Tibial nerve (tissue), 4 donors: Measurements from ENCODE around the gene DIP2C. TPM values are rescaled to one million over a fixed set of nuclear protein-coding genes. Genes with fewer than 3 reads are reported as not detected.

Source experiments
- DNase-seq, 2 donors: peaks; one replicate each; pipeline ENCODE4 v3.0.0-alpha.2; 2019; ENCODE audit warnings: low spot score in 2 of 2
- H3K27ac ChIP-seq, 4 donors: fragments of 200-600 bp; sonication (generic) in 3 of 4; one replicate each; pipeline ENCODE4 v1.5.1; 2017 to 2019; ENCODE audit warnings: mild to moderate bottlenecking in 1 of 4
- H3K27me3 ChIP-seq, 2 donors: fragments of 200-600 bp; sonication (generic) in 1 of 2; one replicate each; pipeline versions ENCODE4 v1.5.1 to v1.6.0; 2017 to 2019
- H3K36me3 ChIP-seq, 3 donors: fragments of 200-600 bp; sonication (generic); one replicate each; pipeline ENCODE4 v1.5.1; 2018 to 2019
- H3K4me1 ChIP-seq, 4 donors: fragments of 200-600 bp; sonication (generic) in 3 of 4; one replicate each; pipeline ENCODE4 v1.5.1; 2017 to 2019
- H3K4me3 ChIP-seq, 4 donors: fragments of 200-600 bp; sonication (generic) in 3 of 4; one replicate each; pipeline ENCODE4 v1.5.1; 2017 to 2019; ENCODE audit warnings: mild to moderate bottlenecking in 1 of 4, moderate library complexity in 1 of 4
- H3K9me3 ChIP-seq, 4 donors: fragments of 200-600 bp; sonication (generic) in 3 of 4; one replicate each; pipeline ENCODE4 v1.5.1; 2017 to 2019
- EP300 ChIP-seq, 2 donors: sonication (generic); formaldehyde crosslinking; IDR thresholded peaks; one replicate each; pipeline ENCODE4 v1.6.1; 2017; ENCODE audit warnings: antibody characterized with exemption in 2 of 2, mild to moderate bottlenecking in 1 of 2
- POLR2A ChIP-seq, 2 donors: fragments of 450-650 bp; IDR thresholded peaks; one replicate each; pipeline ENCODE4 v1.6.1; 2017; ENCODE audit warnings: antibody characterized with exemption in 2 of 2, mild to moderate bottlenecking in 2 of 2, moderate library complexity in 2 of 2
- WGBS, 2 donors: methylation state at CpG; one replicate each; pipeline ENCODE4 v1.1.5; 2018; 5-methylcytosine and 5-hydroxymethylcytosine counted together
- total RNA-seq, 4 donors: library from RNA; depleted of rRNA; stranded (reverse); fragments of >200 nt; gene quantifications; one replicate each; pipeline ENCODE4 v1.1.0, GENCODE V29; 2016
- TF ChIP-seq, protein P1 (sequence below), 5 experiments: fragments of 200-600 bp in 3 of 5; fragments of 450-650 bp in 2 of 5; sonication (generic) in 3 of 5; IDR thresholded peaks; one replicate each; pipeline ENCODE4 v1.5.1; 2016 to 2019; ENCODE audit warnings: antibody characterized with exemption in 5 of 5, mild to moderate bottlenecking in 3 of 5, moderate library complexity in 2 of 5

The DIP2C gene
- total RNA-seq, 4 donors from 2014 or later = 31.4 to 46.5 (median 36.0) TPM

DNA sequence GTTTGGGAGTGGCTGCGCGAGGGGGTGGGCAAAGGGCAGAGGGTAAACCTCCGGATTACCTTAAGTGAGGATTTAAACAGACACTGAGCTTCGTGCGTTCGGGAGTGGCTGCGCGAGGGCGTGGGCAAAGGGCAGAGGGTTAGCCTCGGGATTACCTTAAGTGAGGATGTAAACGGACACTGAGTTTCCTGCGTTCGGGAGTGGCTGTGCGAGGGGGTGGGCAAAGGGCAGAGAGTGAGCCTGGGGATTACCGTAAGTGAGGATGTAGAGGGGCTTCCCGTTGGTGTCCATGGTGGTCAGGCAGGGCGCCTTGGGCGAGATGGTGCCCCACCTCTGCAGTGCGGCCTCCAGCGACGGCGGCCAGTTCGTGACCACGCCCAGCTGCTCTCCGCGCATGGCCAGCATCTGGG is 275.8 kb downstream of the DIP2C start:
- Histone ChIP-seq H3K9me3 (no peaks in the 10 kb centered on the region), H3K36me3 (peaks cover 0 to 34% (median 0%) of the 10 kb centered on the region in 3 donors), H3K4me3 (no peak overlapping the region), H3K27ac (peak overlapping the region in 3 of 4 donors; percentile 13 to 75 (median 22)), H3K4me1 (peaks cover 0 to 30% (median 6%) of the 10 kb centered on the region in 4 donors), H3K27me3 (no peaks in the 10 kb centered on the region)
- TF ChIP-seq EP300 (IDR thresholded peaks at IDR 0.05) (no peak), POLR2A (IDR thresholded peaks at IDR 0.05) (no peak)
- TF ChIP-seq, protein P1, sequence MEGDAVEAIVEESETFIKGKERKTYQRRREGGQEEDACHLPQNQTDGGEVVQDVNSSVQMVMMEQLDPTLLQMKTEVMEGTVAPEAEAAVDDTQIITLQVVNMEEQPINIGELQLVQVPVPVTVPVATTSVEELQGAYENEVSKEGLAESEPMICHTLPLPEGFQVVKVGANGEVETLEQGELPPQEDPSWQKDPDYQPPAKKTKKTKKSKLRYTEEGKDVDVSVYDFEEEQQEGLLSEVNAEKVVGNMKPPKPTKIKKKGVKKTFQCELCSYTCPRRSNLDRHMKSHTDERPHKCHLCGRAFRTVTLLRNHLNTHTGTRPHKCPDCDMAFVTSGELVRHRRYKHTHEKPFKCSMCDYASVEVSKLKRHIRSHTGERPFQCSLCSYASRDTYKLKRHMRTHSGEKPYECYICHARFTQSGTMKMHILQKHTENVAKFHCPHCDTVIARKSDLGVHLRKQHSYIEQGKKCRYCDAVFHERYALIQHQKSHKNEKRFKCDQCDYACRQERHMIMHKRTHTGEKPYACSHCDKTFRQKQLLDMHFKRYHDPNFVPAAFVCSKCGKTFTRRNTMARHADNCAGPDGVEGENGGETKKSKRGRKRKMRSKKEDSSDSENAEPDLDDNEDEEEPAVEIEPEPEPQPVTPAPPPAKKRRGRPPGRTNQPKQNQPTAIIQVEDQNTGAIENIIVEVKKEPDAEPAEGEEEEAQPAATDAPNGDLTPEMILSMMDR (IDR thresholded peaks at IDR 0.05) = no peak
- 66 to 67% methylated on average over 23 to 26 of the region's 26 CpGs for WGBS, 2 donors
- DNase-seq = no peak

GRCh38 chr10:412109-412508 is 277.4 kb downstream of the DIP2C start:
- H3K4me1 ChIP-seq = peaks cover 0 to 30% (median 6%) of the 10 kb centered on the region in 4 donors
- WGBS, 2 donors = 21 to 35% methylated on average over 10 of the region's 10 CpGs
- no peak overlapping the region for H3K4me3 ChIP-seq
- DNase-seq = no peak
- H3K9me3 ChIP-seq = no peaks in the 10 kb centered on the region
- TF ChIP-seq POLR2A (IDR thresholded peaks at IDR 0.05) (no peak), EP300 (IDR thresholded peaks at IDR 0.05) (no peak)
- TF ChIP-seq, protein P1 (IDR thresholded peaks at IDR 0.05) = no peak
- H3K36me3 ChIP-seq = peaks cover 0 to 45% (median 0%) of the 10 kb centered on the region in 3 donors
- peak overlapping the region in 2 of 4 donors; percentile 13 to 75 for H3K27ac ChIP-seq
- H3K27me3 ChIP-seq = no peaks in the 10 kb centered on the region

DNA sequence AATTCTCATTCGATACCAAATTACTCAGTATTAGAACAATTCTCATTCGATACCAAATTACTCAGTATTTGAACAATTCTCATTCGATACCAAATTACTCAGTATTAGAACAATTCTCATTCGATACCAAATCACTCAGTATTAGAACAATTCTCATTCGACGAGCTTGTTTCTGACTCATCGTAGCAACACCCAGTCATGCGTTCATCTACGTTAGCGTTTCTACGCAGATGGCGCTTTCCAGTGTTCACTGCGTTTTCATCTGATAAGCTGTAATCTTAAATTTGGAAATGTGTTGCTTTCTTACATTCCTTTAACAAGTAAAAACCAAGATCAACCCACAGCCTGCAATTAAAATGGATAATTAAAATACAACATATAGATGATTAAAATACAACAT is 277.9 kb downstream of the DIP2C start:
- no peak for TF ChIP-seq EP300 (IDR thresholded peaks at IDR 0.05)
- TF ChIP-seq, protein P1 (IDR thresholded peaks at IDR 0.05) = no peak
- no peak for TF ChIP-seq POLR2A (IDR thresholded peaks at IDR 0.05)
- Histone ChIP-seq H3K4me1 (peaks cover 0 to 30% (median 6%) of the 10 kb centered on the region in 4 donors), H3K27ac (peak overlapping the region in 2 of 4 donors; percentile 6 to 75), H3K4me3 (no peak overlapping the region), H3K27me3 (no peaks in the 10 kb centered on the region), H3K9me3 (no peaks in the 10 kb centered on the region), H3K36me3 (peaks cover 0 to 50% (median 0%) of the 10 kb centered on the region in 3 donors)
- DNase-seq = no peak
- 85 to 88% methylated on average over 13 of the region's 13 CpGs for WGBS, 2 donors

DNA sequence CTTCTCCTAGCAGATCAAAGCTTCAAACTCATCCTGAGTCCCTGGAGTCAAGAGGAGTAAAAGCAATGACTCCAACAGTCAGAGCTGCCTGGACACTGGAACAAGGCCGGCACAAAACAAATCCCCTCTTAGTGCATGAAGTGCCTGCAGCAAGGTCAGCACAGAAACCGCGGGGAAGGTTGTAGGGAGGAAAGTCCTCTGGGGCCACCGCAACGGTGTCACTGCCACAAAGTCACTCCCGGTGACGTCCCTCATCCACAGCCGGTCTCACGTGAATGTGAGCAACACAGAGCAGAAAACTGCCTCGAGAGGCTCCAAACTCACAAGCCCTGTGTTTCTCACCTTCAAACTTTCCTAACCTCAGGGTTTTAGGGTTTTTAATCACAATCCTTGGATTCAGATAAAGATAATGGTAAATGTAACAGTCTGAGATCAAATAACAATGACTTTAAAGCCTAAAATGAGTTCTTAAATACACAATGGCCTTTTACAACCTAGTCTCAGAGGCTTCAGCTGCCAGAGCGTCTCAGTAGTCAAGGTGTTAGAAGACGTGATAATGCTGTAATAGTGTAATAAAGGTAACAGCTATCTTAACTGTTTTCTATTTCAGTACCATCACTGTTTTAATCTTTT is 279.9 kb downstream of the DIP2C start:
- DNase-seq = no peak
- no peak overlapping the region for H3K27ac ChIP-seq
- H3K9me3 ChIP-seq = no peaks in the 10 kb centered on the region
- TF ChIP-seq EP300 (IDR thresholded peaks at IDR 0.05) (no peak), POLR2A (IDR thresholded peaks at IDR 0.05) (no peak)
- TF ChIP-seq, protein P1 (IDR thresholded peaks at IDR 0.05) = no peak
- peaks cover 0 to 30% (median 6%) of the 10 kb centered on the region in 4 donors for H3K4me1 ChIP-seq
- H3K36me3 ChIP-seq = peaks cover 0 to 59% (median 0%) of the 10 kb centered on the region in 3 donors
- no peak overlapping the region for H3K4me3 ChIP-seq
- WGBS, 2 donors = 83% methylated on average over 12 of the region's 12 CpGs
- no peaks in the 10 kb centered on the region for H3K27me3 ChIP-seq

DNA sequence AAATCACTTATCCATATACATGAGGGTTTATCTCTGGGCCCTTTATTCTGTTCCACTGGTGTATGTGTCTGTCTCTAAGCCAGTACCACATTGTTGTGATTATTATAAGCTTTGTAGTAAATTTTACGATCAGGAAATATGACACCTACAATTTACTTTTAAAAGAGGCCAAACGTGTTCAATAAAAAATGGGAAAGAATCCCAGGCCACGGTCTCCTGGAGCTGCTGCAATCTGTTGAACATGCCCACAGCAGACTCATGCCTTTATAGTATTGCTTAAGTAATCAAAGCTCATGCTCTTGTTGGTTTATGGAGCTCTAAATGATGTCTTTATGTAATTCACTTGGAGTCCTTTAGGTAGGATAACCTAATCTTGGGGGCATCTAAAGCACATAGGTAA is 281.2 kb downstream of the DIP2C start:
- no peak for DNase-seq
- Histone ChIP-seq H3K36me3 (peaks cover 0 to 49% (median 0%) of the 10 kb centered on the region in 3 donors), H3K27ac (no peak overlapping the region), H3K27me3 (no peaks in the 10 kb centered on the region), H3K4me3 (no peak overlapping the region), H3K9me3 (no peaks in the 10 kb centered on the region), H3K4me1 (peaks cover 0 to 23% (median 6%) of the 10 kb centered on the region in 4 donors)
- TF ChIP-seq EP300 (IDR thresholded peaks at IDR 0.05) (no peak), POLR2A (IDR thresholded peaks at IDR 0.05) (no peak)
- TF ChIP-seq, protein P1 (IDR thresholded peaks at IDR 0.05) = no peak
- WGBS, 2 donors = 78 to 80% methylated on average over 3 of the region's 3 CpGs
